Limb (tissue), 2 donors: ENCODE data around the gene PPP1R27.
"Not testable (repeated sequence)": the region's sequence is repeated elsewhere in the genome, so short reads cannot be mapped to it uniquely, and the experiment has no call there.

Source experiments
- DNase-seq, 2 donors: peaks; one replicate each; pipeline ENCODE4 v3.0.0-alpha.2; 2016; ENCODE audit errors: extremely low spot score in 2 of 2

Gene PPP1R27

DNA sequence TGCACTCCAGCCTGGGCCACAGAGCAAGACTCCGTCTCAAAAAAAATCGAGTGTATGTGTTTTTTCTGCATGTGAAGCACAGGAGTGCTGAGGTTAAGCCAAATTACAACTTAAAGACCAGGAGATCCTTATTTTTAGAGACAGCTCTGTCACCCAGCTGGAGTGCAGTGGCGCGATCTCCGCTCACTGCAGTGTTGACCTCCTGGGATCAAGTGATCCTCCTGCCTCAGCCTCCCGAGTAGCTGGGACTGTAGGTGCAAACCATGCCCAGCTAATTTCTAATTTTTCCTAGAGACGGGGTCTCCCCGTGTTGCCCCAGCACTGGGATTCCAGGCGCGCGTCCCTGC lies 7.5 kb upstream of the PPP1R27 start:
- DNase-seq: no peak

- no peak for DNase-seq
These were observed 7.0 kb upstream of the PPP1R27 start for GRCh38 chr17:81841866-81842265.

DNA sequence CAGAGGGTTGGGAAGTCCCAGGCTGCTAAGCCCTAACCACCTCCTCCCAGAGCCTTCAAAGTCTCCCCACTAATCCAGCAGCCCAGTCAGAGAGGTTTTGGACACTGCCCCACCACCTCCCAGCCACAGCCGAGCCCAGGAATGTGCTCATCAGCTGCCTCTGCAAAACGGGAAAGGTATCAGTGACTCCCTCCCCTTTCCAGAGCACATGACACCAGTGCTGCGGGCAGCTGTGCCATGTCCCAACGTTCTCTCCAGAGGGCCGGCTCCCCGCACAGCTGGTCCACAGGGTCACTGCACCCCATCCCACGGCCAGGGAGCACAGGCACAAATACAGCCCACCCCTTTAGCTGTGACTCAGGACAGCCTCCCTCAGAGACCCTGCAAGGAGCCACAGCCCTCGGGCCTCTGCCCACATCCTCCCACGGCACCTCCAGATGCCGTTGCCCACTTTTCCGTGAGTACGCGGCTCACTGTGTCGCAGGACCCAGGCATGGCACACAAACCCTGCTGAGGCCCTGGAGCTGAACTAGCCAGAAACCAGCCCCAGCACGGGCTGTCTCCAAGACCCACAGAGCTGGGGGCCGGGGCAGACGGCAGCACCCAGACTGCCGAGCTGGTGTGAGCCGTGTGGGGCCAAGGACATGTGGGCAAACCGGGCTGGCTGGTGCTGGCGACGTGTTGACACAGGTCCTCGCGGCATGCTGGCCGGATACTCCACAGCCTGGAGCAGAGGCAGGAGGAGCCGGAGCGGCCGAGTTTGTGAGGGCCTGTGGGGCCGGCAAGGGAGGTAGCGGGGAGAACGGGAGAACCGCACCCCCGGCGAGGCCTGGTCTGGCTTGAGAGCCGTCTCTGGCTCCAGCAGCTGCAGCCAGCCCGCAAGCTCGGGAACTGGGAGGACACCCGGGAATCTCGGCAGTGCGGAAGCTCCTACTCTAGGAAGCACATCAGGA lies 6.3 kb upstream of the PPP1R27 start:
- no peak for DNase-seq

DNA sequence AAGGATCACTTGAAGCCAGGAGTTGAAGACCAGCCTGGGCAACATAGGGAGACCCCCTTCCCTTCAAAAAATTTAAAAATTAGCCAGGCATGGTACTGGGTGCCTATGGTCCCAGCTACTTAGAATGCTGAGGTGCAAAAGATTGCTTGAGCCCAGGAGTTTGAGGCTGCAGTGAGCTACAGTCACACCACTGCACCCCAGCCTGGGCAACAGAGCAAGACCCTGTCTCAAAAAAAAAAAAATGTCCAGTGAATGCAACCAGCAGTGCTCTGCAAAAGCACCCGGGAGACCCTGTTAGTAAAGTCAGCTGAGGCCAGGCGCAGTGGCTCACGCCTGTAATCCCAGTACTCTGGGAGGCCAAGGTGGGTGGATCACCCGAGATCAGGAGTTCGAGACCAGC lies 5.2 kb upstream of the PPP1R27 start:
- not testable (repeated sequence) for DNase-seq

- no peak for DNase-seq
These were observed 4.5 kb upstream of the PPP1R27 start for GRCh38 chr17:81839301-81839700.

GRCh38 chr17:81838753-81839255 lies 4.0 kb upstream of the PPP1R27 start:
- DNase-seq: peak in 1 of 2 donors; percentile 27

DNA sequence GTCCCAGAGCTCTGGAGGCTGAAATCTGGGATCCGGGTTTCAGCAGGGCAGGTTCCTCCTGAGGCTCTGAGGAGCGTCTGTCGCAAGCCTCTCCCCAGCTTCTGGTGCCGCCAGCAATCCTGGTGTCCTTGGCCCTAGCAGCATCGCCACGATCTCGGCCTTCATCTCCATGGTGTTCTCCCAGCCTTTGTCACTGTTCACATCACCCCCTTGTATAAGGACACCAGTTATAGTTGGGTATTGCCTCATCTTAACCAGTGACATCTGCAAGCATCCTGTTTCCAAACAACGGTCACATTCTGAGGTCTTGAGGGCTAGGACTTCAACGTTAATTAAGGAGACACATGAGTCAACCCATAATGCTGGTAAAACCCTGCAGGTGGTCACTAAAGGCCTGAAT lies 2.8 kb upstream of the PPP1R27 start:
- DNase-seq: no peak

GRCh38 chr17:81833921-81834830 lies 674 bp downstream of the PPP1R27 start:
- DNase-seq: no peak

DNA sequence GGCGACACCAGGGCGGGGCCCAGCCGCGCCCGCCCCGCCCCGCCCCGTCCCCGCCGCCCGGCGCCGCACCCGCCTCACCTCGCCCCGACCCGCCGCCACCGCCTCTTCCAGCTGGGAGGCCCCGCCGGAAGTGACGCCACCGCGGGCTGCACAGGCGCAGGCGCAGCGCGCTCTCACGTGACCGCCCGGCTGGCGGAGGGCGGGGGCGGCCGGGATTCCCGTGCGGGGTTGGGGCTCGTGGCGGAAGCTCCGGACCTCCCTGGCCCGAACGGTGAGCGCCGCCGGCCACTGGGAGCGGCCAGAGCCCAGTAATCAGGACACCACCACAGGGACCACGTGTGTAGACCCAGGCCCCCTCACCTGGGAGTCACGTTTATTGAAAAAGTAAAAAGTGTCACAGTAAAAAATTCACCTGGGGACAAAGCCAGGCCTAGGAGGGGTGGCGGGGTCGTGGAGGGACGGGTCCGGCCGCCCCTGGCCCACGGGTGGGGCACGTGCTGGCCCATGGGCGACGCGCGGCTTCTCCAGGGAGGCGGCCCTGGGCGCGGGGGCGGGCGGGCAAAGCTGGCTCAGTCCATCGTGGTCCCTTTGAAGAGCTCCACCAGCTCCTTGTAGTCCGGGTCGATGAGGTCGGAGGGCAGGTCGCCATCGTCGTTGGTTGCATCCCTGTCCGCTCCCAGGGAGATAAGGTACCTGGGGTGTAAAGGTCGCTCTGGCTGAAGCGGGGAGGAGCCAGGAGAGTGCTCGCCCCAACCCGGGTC lies 1.5 kb downstream of the PPP1R27 start, which contains the start of gene MCRIP1:
TSS of gene MCRIP1 (minus strand) at position 132 of the 761 bp plus-strand sequence. CDS start 8,785 bp downstream, outside the sequence.
- peak; percentile 91 to 97 for DNase-seq

DNA sequence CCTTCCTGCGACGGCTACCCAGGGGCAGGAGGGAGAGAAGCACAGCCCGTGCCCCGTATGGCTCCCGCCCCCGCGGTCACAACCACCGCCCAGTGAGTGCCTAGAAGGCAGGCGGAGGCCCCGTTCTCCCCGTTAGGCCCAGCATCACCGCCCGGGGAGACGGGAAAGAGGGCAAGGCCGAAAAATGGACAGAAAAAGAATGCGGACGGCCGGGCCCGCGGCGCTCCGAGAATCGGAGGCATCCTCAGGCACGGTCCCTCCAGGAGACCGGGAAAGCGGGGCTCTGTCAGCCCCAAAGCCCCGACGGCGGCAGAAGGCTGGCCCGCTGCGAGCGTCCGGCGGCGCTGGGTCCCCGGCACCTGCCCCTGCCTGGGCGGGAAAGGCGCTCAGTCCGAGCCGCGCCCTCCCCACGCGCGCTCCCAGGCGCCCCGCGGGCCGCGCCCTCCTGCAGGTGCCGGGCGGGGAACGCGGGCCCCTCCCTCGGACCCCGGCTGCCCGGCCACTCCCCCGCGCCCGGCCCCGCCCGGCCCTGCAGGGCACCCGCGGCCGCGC lies 2.2 kb downstream of the PPP1R27 start:
- DNase-seq: peak in 1 of 2 donors; percentile 62

GRCh38 chr17:81831957-81832607 lies 2.8 kb downstream of the PPP1R27 start:
- DNase-seq: no peak

- no peak for DNase-seq
These were observed 3.3 kb downstream of the PPP1R27 start for GRCh38 chr17:81831563-81831956.

GRCh38 chr17:81829858-81830257 lies 5.0 kb downstream of the PPP1R27 start:
- DNase-seq: no peak

DNA sequence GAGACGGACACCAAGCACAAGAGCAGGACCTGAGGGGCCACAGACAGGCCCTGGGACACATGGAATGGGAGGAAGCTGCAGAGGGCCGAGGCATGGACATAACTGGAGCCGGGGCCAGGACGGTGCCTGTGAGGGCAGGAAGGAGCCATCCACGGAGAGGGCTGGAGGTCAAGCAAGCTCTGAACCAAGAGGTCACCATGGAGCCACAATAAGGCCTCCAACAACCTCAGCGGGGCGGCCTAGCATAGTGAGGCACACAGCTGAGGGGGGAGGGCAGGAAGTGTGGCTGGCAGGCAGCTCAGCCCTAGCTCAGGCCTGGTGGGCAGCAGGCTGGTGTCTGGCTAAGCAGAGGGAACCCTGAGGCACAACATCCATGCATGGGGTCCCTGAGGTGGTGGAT lies 6.2 kb downstream of the PPP1R27 start:
- DNase-seq: no peak

- no peak for DNase-seq
These were observed 8.9 kb downstream of the PPP1R27 start for GRCh38 chr17:81825841-81826466.

DNA sequence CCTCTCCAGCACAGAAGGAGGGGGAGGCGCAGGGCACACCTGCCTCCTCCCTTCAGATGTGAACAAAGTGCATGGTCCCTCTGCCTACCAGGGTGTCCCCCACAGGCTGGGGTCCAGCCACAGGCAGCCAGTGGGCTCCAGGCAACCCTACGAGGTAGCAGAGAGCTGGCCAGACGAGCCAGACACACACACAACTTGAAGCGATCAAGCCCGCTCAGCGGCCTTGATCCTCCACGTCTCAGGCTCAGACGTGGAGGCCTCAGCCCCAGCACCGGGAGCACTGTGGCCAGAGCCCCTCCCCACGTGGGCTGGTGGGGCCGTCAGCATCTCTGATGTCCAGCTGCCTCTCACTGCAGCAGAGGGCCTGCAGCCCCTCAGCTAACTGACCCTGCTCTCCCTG lies 10.3 kb downstream of the PPP1R27 start:
- no peak for DNase-seq

- no peak for DNase-seq
These were observed 10.9 kb downstream of the PPP1R27 start for GRCh38 chr17:81823820-81824550.

DNA sequence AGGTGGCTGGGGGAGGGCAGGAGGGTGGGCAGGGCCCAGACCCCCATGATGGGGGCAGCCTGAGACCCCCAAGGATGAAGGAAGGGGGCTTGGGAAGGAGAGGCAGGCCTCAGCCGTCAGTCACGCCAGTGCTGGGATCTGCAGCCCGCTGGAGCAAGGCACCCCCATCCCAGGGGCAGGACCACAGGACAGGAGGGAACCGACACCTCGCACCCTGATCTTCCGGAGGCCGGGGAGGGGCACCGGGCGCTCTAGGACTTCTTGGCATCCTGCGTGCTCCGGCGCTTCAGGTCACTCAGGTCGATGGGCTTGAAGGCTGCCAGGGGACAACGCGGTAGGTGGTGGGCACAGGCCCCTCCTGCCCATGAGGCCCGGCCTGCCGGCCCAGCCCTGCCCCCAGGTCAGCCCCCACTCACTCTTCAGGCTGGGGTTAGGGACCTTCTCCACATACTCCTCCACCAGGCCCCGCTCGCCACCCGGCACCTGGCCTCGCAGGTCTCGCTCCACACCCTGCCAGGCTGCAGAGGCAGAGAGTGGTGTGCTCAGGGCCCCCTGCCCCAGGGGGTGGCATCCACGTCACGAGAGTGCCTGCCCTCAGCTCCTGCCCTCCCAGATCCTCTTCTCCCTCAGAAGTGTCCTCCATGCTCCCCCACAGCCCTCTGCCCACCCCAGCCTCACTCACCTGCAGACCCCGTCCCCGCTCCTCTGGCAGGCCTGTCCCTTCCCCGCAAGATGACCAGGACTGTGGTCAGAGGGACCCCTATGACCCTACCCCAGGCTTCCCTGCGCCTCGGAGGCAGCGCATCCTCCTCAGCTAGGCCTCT lies 11.6 kb downstream of the PPP1R27 start:
- DNase-seq: no peak

DNA sequence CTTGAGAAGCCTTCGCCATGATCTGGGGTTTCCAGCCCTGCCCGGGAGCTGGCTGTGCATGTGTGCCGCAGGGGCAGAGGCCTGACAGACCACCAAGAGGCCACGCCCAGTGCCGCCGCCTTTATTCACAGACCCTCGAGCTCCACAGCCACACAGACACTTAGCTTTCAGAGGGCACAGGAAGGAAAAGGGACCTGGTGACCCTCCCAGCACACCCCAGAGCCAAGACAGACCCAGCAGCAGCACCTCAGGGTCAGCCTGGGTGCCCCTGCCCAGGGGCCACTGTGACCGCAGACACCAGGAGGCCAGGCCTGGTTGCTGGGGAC lies 12.6 kb downstream of the PPP1R27 start:
- DNase-seq: no peak
